GM12865 (cell line): ENCODE results near the gene IQCE.

Source experiments
- DNase-seq: peaks from one replicate; pipeline ENCODE4 v3.0.0; 2010; ENCODE audit warnings: low read depth
- H3K4me3 ChIP-seq: 2 replicates; pipeline ENCODE4 v1.5.1; 2011; ENCODE audit warnings: mild to moderate bottlenecking, low read depth, low read length, control low read depth
- CTCF ChIP-seq: IDR thresholded peaks from 2 replicates; pipeline ENCODE4 v1.5.1; 2011; ENCODE audit warnings: low read length, control low read depth, low read depth, inconsistent platforms; ENCODE audit not compliant: insufficient read depth; ENCODE audit errors: missing control alignments

Gene IQCE

GRCh38 chr7:2512713-2513112, 46.1 kb upstream of the IQCE start:
- H3K4me3 ChIP-seq, result no peak overlapping the region
- no peak for DNase-seq
- TF ChIP-seq CTCF, result no peak

- no peak for DNase-seq
- TF ChIP-seq CTCF, result no peak
- H3K4me3 ChIP-seq, result no peak overlapping the region
Observed at GRCh38 chr7:2513702-2514101, 45.1 kb upstream of the IQCE start.

GRCh38 chr7:2514473-2515423, 44.0 kb upstream of the IQCE start:
- TF ChIP-seq CTCF, result no peak
- DNase-seq, result no peak
- H3K4me3 ChIP-seq, result no peak overlapping the region

- DNase-seq, result no peak
- H3K4me3 ChIP-seq, result no peak overlapping the region
- TF ChIP-seq CTCF, result no peak
Observed at GRCh38 chr7:2515424-2516193, 43.2 kb upstream of the IQCE start.

- no peak for TF ChIP-seq CTCF
Observed at GRCh38 chr7:2516194-2516555, 42.6 kb upstream of the IQCE start.

GRCh38 chr7:2517026-2517425, 41.8 kb upstream of the IQCE start:
- DNase-seq, result no peak
- no peak overlapping the region for H3K4me3 ChIP-seq

More at GRCh38 chr7:2516194-2516555, 42.6 kb upstream of the IQCE start:
- no peak overlapping the region for H3K4me3 ChIP-seq
- DNase-seq, result no peak

More at GRCh38 chr7:2517026-2517425, 41.8 kb upstream of the IQCE start:
- no peak for TF ChIP-seq CTCF
